ENCODE data around the gene CCDC148.
A peak's percentile ranks its signal among the peaks of the same experiment; 100 is the strongest.

Gene CCDC148

DNA sequence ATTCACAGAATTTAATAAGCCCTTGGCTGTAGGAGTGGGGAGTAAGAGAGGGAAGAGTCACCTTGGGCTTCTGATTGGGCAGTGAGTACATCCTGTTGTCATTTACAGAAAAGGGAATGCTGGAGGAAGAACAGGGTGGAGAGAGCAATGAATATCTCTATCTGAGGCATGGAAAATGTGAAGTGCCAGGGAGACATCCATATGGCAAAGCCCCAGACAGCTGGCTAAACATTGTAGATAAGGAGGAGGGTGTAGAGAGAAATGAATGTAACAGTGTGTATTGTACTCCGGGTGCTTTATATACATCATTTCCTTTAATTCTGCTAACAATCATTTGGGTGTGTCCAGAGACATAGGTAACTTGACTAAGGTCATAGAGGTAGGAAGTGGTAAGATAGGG lies 251.3 kb downstream of the CCDC148 start:
- no peak for FAIRE-seq

GRCh38 chr2:158204741-158205165 lies 251.8 kb downstream of the CCDC148 start:
- FAIRE-seq = no peak

- no peak for FAIRE-seq
Observed at GRCh38 chr2:158202161-158202815, 254.3 kb downstream of the CCDC148 start.

DNA sequence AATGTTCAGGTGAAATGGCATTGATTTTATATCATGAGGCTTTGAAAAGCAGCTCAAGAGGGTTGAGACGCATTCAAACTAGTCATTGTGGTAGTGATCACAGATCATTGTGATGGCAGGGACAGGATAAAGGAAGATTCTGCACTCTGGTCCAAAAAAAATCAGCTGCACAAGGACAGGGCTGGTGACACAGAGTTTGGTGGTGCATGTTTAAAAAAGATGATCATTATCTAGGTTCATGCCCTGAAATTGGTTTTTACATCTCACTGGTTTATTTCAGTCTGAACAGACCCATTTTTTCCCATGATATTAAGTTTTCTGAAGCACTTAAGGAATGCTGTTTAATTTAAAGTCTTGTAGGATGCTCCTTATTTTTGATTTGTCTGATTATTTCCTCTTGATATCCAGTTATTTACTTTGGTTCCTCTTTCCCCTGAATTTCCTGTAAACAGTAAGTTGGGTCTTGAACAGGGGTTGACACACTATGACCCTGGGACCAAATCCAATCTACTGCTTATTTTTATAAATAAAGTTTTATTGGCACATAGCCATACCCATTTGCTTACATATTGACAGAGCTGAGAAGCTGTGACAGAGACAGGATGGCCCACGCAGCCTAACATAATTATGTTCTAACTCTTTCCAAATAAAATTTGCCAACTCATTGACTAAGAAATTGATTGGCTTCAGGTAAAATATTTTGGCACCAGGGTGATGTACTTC lies 256.5 kb downstream of the CCDC148 start:
- no peak for FAIRE-seq

GRCh38 chr2:158197940-158198339 lies 258.6 kb downstream of the CCDC148 start:
- no peak for FAIRE-seq

GRCh38 chr2:158194229-158194628 lies 262.3 kb downstream of the CCDC148 start:
- no peak for FAIRE-seq

DNA sequence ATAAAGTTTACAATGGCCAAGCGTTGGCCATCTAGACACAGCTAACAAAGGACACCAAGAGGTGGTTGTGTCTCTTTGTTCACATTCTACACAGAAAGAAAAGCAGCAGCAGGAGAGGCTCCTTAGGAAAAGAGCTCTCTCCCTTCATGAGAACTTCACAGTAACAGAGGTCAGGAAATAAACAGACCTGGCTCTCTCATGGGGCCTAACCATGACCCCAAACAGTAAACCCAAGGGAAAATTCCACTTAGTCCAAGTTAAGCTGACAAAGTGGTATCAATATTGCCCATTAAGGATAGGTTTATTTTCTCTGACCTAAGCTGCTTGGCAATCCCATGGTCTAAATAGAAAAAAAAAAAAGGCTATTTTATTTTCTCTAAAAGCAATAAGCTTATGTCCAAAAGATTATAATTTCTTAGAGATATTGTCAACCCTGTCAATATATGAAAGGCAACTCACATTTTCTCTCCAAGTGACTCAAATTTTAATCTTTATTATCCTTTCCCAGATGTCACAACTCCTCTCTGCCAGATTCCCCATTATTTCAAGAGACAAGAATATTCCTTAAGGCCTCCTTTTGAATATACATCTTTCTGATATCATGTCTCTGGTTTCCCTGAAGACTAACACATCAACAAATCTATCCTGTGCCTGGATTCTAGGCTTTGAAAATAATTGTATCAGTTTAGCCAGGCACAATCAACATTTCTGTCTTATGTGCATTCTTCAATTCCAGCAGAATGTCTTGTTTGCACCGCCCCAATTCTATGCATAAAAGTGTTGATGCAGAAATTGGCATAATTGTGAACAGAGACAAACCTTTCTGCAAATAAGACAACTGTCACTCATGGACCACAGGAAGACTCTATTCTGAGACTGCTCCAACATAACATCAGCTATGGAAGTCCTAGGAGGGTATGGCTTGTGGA lies 263.8 kb downstream of the CCDC148 start:
- FAIRE-seq = no peak

DNA sequence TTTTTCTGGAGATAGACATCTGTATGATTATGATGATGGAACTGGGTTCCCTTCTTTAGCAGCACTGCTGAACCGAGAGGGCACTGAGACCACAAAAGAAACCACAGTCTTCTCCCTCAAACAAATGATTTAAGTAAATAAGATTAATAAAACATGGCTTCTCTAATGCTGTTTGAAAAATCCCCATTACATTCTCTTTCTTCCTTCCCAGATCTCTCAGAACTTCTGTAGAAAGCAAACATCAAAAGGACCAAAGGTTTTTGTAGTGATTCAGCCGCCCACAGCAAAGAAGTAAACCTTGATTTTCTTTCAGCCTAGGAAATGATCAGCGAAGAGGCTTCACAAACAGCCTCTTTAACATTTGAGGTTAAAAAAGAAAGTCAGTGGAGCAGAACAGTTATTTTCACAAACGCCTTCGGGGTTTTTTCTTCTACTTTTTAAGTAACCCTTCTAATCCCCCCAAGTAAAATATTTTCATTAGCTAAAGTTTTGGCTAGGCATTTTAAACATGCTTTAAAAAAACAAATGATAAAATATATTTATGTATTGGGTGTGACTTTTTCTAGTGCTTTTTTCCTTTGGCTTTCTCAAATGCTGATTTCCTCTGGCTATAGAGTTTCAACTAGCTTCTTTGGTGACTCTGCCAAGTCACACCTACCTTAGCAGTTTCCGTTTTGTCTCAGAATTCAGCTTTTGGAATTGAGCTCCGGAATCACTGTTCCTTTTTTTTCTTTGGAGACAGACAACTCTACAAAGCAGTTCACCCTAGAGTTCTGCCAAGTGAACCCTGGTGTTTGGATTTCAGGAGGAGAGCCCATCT lies 265.3 kb downstream of the CCDC148 start:
- FAIRE-seq = no peak

DNA sequence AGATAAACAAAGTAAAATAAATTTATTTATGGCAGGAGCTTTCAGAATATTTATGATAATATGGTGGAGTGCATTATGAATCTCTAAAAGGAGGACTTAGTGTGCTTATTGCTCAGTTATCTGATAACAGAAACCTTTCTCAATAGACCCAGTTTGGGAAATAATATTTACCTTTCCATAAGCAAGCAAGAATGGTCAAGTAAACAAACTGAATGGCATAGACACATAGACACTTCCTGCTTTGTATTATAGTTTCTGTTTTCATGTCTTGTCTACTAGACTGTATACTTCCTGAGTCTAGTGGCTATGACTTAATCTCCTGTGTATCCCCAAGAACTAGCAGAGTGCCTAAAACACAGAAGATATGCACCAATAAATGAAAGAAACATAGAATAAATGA lies 267.0 kb downstream of the CCDC148 start:
- no peak for FAIRE-seq

- FAIRE-seq = no peak
Observed at GRCh38 chr2:158187908-158188307, 268.6 kb downstream of the CCDC148 start.

GRCh38 chr2:158184556-158185343 lies 271.8 kb downstream of the CCDC148 start:
- FAIRE-seq = no peak

DNA sequence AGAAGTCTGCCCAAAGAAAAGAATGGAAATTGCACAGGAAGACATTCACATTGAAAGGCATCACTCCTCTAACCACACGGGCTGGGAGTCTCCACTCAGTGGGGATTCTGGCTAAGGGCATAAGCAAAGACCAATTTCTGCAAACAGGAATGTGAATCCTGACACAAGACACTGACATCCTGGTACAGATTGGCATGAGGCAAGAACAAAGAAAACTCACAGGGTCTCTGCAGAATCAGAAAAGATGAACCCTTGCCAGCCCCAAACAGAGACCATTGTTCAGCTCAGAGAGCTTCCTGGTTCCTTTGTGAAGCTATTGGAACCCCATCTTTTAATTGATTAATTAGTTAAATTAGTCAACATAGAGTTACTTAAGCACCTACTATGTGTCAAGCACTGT lies 272.6 kb downstream of the CCDC148 start:
- no peak for FAIRE-seq

DNA sequence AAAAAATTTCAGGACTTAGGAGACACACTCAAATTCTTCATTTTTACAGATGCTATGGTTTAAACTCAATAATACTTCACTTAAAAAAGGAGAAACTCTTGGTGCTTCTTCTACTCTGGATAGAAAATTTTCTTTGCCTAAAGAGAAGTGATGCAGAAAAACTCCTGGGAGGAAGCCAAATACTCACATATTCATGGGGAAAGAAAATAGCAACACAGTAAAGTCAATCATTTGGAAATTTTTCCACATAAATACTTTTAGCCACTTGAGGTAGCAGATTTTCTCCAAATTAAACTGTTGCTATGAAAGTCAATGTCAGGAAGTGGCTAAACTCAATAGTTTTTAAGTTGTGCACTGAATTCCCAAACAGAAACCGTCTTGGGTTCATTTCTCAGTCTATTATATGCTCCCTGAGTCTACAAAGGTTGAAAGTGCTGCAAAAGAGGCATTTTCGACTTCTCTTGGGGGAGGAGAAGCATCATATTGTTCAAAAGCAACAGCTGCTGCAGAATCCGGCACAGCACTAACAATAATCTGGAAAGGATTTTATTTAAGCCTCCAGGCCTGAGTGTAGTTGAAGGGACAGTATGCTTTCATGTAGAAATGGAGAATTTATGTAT lies 273.8 kb downstream of the CCDC148 start:
- FAIRE-seq = no peak

GRCh38 chr2:158181171-158181570 lies 275.4 kb downstream of the CCDC148 start:
- no peak for FAIRE-seq

GRCh38 chr2:158179660-158180059 lies 276.9 kb downstream of the CCDC148 start:
- peak; percentile 86 for FAIRE-seq

GRCh38 chr2:158178646-158179045 lies 277.9 kb downstream of the CCDC148 start:
- FAIRE-seq = no peak

DNA sequence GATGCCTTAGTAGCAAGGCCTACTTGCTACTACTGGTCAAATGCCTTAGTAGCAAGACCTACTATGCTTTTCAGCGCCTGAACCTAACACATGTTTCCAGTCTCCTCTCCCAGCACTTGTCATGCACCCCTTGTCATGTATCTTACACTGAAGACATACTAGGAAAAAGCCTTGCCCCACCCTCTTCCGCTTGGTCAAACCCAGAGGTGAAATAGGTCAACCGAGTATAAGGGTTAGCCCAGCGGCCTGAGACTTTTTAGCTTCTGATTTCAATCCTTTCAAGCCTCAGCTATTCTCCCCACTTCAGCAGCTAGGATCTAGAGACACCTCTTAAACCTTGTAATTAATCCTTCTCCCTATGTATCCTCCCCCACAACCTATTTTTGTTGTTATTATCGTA lies 281.6 kb downstream of the CCDC148 start:
- FAIRE-seq = no peak

DNA sequence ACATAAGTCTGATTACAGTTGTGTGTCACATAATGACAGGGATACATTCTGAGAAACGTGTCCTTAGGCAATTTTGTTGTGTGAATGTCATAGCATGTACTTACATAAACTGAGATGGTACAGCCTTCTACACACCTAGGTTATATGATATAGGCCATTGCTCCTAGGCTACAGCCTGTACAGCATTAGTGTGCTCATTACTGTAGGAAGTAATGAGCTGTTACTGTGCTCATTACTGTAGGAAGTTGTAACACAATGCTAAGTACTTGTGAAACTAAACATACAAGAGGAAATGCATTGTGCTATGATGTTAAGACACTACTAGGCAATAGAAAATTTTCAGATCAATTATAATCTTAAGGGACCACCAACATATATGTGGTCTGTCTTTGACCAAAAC lies 282.1 kb downstream of the CCDC148 start:
- no peak for FAIRE-seq

GRCh38 chr2:158172719-158173118 lies 283.8 kb downstream of the CCDC148 start:
- FAIRE-seq = no peak

- no peak for FAIRE-seq
Observed at GRCh38 chr2:158154596-158154995, 302.0 kb downstream of the CCDC148 start.

DNA sequence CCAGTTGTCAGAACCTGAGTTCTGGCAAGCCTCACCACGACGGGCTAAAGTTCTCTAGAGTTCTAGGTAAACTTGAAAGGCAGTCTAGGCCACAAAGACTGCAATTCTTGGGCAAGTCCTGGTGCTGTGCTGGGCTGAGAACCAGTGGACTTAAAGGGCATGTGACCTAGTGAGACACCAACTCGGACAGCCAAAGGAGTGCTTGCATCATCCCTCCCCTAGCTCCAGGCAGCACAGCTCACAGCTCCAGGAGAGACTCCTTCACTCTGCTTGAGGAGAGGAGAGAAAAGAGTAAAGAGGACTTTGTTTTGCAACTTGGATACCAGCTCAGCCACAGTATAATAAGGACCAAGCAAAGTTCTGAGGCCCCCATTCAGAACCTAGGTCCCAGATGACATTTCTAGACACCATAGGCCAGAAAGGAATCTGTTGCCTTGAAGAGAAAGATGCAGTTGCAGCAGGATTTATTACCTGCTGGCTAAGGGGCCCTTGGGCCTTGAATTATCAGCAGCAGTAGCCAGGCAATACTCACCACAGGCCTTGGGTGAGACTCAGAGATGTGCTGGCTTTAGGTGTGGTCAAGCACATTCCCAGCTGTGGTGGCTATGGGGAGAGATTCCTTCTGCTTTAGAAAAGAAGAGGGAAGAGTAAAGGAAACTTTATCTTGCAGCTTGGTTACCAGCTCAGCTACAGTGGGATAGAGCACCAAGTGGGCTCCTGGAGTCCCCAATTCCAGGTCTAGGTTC lies 303.1 kb downstream of the CCDC148 start:
- FAIRE-seq = no peak

All from A204.1 (cell line).